Islet precursor cell (in vitro differentiated cells): ENCODE data around the gene RNF4.
"Not testable (repeated sequence)": the region's sequence is repeated elsewhere in the genome, so short reads cannot be mapped to it uniquely, and the experiment has no call there.

ENCODE experiments used
- DNase-seq: peaks from one replicate; pipeline ENCODE4 v3.0.0-alpha.2; 2018

RNF4 gene

DNA sequence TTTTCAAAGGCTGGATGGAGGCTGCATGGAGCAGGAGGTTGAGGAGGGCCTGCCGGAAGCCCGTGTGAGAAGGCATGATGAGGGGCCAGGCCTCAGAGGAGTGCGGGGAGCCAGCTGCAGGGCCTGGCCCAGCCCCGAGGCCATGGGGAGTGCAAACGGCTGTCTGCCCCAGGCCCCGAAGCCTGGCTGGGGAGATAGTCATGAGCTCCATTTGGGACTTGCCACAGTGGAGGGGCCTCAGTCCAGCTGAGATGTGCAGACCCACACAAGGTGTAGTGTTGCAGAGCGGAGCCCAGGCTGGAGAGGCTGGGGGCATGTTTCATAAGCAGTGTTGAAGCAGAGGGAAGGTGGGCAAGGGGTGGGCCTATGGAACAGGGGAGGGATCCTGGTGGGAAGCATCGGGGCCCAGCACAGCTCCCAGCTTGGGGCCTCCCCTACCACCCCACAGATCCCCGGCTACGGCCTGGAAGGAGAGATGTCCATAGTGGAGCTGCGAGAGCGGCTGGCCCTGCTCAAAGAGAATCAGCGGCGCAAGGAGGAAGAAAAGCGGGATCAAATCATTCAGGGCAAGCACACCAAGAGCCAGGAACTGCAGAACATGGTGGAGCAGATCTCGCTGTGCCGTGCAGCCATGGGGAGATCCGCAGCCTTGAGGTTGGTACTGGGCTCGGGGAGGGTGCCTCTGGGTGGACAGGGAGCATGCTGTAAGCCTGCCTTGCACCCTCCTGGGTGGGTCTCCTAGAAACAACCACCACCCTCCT is 9.1 kb upstream of the RNF4 start:
- DNase-seq = no peak

GRCh38 chr4:2461246-2461960 is 7.5 kb upstream of the RNF4 start:
- DNase-seq = no peak

DNA sequence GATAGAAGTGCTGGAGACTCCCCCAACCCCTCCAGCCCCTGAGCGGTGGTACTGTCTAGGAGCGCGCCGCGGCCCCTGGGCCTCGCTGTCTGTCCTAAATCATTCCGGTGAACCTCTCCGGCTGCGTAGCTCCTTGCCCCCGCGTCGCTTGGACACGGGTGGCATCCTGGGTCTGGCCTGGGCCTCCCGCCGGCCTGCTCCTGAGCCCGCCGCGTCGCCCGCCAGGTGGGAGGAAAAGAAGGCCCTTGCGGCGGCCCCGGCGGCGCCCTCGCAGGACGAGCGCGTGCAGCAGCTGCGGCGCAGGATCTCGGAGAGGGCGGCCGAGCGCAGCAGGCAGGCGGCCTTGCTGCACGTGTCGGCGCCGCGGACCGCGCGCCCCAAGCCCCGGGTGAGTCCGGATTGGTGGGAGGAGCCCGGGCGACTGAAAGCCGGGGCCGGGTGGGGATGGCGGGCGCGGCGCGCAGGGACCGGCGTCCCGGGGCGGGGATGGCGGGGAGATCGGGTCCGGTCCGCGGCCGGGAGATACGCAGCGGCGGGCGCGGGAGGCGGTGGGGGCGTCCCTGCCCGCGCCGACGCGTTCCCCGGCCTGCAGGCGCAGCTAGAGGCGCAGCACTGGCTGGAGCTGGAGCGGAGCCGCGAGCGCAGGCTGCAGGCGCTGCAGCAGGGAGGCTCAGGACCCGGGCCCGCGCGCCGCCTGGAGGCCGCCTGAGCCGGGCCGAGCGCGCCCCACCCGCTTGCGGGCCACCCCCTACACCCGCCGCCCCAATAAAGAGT is 6.5 kb upstream of the RNF4 start:
- peak; percentile 85 for DNase-seq

- DNase-seq = no peak
These were observed 5.7 kb upstream of the RNF4 start for GRCh38 chr4:2462992-2463762.

DNA sequence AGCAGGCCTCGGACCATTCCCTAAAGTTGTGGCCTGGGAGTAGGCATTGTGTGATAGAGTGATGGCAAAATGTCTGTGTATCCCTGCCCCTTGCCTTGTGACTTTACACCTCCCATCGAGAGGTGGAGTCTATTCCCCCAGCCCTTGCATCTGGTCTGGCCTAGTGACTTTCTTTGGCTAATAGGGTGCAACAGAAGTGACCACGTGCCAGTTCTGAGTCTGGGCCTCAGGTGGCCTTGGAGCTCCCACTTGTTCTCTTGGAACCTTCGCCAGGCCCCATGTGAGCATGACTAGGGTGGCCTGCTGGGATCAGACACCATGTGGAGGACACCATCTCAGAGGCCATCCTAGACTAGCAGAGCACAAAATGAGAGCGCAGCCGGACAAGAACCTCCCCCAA is 3.9 kb upstream of the RNF4 start:
- no peak for DNase-seq

DNA sequence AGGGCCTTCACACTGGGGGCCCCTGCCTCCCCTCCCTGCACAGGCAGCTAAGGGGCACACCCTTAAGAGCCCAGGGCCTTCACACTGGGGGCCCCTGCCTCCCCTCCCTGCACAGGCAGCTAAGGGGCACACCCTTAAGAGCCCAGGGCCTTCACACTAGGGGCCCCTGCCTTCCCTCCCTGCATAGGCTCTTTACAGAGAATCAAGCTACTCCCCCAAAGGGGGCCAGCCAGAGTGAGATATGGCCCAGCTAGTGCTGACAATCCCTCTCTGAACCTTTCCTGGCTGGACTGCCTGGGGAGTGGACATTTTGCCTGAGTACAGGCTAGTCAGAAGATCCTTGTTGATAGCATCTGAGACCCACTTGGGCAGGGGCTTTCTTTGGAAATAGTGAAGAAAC is 3.4 kb upstream of the RNF4 start:
- DNase-seq = not testable (repeated sequence)

- no peak for DNase-seq
These were observed 482 bp downstream of the RNF4 start for GRCh38 chr4:2469192-2469984.

DNA sequence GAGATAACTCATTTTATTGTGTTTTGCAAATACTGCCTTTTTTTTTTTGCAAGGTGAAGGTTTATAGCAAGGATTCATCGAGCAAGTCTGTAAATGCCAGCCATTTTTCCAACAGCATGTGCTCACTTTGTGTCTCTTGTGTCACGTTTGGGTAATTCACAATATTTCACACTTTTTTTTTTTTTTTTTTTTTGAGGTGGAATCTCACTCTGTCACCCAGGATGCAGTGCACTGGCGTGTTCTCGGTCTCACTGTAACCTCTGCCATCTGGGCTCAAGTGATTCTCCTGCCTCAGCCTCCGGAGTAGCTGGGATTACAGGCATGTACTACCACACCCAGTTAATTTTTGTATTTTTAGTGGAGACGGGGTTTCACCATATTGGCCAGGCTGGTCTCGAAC is 1.9 kb downstream of the RNF4 start:
- no peak for DNase-seq

DNA sequence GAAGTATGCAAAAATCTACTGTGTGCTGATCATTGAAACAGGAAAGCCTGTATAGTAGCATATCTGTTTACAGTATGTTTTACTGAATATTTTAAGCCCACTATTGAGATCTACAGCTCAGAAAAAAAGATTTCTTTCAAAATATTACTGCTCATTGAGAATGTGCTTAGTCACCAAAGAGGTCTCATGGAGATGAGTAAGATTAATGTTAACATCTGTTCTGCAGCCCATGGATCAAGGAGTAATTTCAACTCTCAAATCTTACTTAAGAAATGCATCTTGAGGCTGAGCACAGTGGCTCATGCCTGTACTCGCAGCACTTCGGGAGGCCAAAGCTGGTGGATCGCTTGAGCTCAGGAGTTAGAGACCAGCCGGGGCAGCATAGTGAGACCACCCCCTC is 3.3 kb downstream of the RNF4 start:
- DNase-seq = no peak

DNA sequence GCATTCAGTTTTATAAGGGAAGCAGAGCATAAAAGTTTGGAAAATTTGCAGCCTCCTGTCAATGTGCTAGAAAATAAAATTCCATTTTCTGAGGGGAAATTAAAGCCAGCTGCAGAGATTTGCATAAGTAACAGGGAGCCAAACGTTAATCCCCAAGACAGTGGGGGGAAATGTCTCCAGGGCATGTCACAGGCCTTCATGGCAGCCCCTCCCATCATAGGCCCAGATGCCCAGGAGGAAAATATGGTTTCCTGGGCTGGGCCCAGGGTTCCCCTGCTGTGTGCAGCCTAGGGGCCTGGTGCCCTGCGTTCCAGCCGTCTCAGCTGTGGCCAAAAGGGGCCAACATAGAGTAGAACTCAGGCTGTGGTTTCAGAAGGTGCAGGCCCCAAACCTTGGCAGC is 9.3 kb downstream of the RNF4 start:
- no peak for DNase-seq

DNA sequence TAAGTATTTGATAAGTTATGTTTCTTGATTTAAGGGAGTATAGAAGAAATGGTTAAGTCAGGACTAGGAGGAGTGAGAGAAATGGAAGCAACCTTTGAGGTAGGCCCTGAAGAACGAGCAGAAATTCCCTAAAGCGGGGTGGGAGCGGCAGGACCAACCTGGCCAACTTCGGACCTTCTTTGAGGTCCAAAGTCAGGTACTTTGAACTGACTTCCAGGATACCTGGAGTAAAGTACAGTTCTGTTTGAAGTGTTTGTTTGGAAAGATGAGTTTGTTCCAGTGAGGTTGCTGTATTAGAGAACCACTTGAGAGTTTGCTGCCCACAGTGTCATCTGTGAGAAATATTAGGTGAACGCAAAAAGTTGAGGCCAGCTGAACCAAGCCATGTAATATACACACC is 11.7 kb downstream of the RNF4 start:
- no peak for DNase-seq

DNA sequence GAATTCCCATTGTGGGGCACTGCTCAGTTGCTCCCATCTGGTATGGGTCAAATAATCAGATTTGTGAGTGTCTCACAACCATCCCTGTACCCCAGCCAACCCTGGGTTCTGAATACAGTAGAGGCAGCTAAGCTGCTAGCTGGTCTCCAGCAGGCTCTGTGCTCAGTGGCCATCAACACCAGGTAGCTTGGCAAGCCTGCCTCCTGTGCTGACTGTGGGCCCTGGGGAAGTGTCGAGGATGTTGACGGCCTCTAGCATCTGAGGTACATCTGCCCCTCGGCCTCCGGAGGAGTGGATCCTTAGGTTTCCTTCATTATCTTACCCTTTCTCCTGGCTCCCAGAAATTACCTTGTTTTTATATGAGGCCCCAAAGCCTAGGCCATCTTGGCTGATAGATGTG is 13.3 kb downstream of the RNF4 start:
- DNase-seq = no peak

GRCh38 chr4:2482693-2483092 is 13.8 kb downstream of the RNF4 start:
- no peak for DNase-seq

- DNase-seq = no peak
These were observed 14.3 kb downstream of the RNF4 start for GRCh38 chr4:2483237-2483636.

DNA sequence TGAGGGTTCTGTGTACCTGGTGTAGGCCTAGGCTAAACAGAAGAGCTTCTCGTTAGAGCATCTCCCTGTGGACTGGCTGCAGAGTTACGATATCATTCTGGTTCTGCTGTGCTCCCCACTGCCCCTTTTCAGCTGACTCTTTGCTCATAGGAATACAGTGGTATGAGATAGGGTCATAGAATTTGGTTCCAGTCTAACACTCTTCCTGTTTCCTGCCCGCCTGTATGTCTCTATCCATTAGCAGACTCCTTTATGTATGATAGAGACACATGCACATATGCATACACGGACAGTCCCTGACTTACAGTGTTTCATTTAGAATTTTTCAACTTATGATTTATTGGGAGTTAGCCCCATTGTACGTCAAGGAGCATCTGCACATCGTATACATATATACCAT is 15.3 kb downstream of the RNF4 start:
- DNase-seq = no peak

- DNase-seq = no peak
These were observed 16.1 kb downstream of the RNF4 start for GRCh38 chr4:2484993-2485392.

DNA sequence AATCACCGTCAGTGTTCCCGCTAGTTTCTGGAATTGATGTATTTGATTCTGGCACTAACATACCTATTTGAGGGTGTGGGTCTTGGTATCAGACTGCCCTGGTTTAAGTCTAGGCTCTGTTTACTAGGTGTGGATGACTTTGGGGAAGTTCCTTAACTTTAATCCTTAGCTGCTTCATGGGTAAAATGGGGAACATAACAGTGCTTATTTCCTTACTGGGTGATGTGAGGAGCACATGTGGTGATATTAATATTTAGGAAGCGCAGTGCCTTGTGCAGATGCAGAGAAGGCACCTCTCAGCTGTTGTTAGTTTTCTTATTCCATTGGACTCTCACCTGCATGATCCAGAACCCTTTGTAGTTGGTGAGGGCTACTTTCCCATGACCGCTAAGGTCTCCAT is 17.1 kb downstream of the RNF4 start:
- no peak for DNase-seq

- DNase-seq = no peak
These were observed 18.1 kb downstream of the RNF4 start for GRCh38 chr4:2486981-2487380.

DNA sequence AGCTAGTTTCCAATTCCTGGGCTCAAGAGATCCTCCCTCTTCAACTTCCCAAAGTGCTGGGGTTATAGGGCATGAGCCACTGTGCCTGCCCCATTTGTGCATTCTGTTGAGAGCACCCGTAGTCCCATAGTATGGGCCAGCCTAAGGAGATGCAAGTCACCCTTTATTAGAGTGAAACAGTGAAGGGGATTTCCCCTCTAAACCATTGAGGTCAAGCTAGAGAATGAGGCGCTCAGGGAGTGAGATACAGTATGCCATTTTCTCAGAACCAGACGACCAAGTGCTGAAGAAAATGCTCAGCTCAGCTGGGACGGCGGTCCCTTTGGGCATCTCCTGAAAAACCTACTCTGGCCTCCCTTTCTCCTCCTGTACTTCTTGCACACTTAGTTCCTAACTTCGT is 18.7 kb downstream of the RNF4 start:
- DNase-seq = no peak

DNA sequence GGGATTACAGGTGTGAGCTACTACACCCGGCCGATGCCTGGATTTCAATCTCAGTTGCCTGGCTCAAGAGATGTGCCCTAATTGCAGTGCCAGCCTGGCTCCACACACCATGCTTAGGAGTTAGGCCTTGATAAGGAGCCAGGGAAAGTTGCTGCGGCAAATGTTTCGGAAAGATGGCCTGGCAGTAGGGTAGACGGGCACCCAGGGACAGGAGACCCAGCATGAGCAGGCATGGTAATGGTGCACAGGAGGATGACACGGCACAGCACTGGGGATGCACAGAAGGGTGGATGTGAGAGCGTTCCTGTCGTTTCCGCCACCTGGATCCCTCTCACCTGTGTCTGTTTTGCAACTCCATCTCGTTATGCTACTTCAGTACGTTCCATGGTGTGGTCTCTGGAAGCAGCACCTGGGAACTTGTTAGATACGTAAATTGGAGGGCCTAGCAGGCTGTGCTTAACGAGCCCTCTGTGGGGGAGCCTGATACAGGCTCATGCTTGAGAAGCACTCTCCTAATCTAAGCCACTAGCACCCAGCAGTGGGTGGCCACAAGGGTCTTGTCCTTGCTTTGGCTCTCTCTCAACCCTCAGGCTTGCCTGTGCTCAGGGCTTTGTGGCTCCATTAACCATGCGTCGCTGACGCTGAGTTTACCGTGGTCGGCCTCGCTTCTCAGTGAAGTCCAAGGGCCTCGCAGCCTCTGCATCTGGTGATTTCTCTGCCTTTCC is 20.3 kb downstream of the RNF4 start:
- DNase-seq = no peak

DNA sequence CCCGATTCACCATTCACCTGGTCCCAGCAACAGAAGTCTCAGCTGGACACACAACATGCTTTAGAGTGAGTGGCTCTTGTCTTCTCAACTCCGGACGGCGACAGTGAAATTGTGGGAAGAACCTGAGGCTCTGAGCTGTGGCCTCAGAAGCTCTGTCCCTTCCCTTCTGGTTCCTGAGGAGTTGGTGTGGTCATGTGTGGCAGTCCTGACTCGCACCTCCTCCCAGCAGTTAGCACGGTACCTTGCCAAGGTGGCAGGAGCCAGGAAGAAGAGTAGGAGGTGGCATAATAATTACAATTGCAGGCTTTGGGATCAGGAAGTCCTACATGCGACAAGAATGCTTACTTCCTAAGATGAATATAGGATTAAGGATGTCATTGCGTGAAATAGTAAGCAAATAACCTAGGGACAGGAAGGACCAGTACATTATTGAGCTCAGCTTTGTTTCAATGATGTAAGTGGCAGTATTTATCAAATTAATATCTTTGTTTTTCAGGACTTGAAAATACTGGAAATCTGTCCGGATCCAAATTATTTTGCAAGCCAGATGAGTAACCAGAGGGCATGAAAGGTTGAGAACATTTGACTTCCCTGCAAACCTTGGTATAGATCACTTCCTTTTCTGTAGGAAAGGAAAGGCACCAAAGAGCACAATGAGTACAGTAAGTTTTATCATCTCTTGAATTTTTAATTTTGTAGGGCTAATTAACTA is 21.1 kb downstream of the RNF4 start:
- no peak for DNase-seq
